Fibroblast of the aortic adventitia (primary cell): ENCODE results near the gene NUAK2. TPM values are rescaled to one million over a fixed set of nuclear protein-coding genes. Genes with fewer than 3 reads are reported as not detected.
A peak's percentile ranks its signal among the peaks of the same experiment; 100 is the strongest.

ENCODE experiments used
- DNase-seq: peaks from one replicate; pipeline ENCODE4 v3.0.0-alpha.2; 2010; ENCODE audit warnings: low read depth
- H3K4me3 ChIP-seq: 2 replicates; pipeline ENCODE4 v1.5.1; 2011; ENCODE audit warnings: low read depth, mild to moderate bottlenecking, control low read depth, low read length, moderate library complexity
- CTCF ChIP-seq: IDR thresholded peaks from 2 replicates; pipeline ENCODE4 v1.5.1; 2011; ENCODE audit warnings: mild to moderate bottlenecking, low read length, control low read depth, inconsistent platforms; ENCODE audit not compliant: insufficient read depth
- total RNA-seq: library from RNA; depleted of rRNA; stranded (reverse); fragments of >200 nt; gene quantifications from 2 replicates; pipeline ENCODE4 v1.2.3, GENCODE V29; 2012; ENCODE audit warnings: low replicate concordance

The NUAK2 gene
- total RNA-seq, 1 donor = 2.9 TPM

- H3K4me3 ChIP-seq = no peak overlapping the region
- no peak for DNase-seq
- TF ChIP-seq CTCF = no peak
Measured at GRCh38 chr1:205267306-205267902, 54.1 kb downstream of the NUAK2 start.

- no peak for TF ChIP-seq CTCF
- H3K4me3 ChIP-seq = no peak overlapping the region
- no peak for DNase-seq
Measured at GRCh38 chr1:205266611-205267305, 54.8 kb downstream of the NUAK2 start.

- peak; percentile 70 for DNase-seq
Measured at GRCh38 chr1:205263580-205264190, 57.9 kb downstream of the NUAK2 start.

GRCh38 chr1:205262731-205263171 lies 58.8 kb downstream of the NUAK2 start:
- no peak overlapping the region for H3K4me3 ChIP-seq
- DNase-seq = no peak
- TF ChIP-seq CTCF = no peak

More at GRCh38 chr1:205263580-205264190, 57.9 kb downstream of the NUAK2 start:
- no peak for TF ChIP-seq CTCF
- H3K4me3 ChIP-seq = no peak overlapping the region

GRCh38 chr1:205261946-205262691 lies 59.4 kb downstream of the NUAK2 start:
- DNase-seq = peak; percentile 59
- no peak for TF ChIP-seq CTCF
- H3K4me3 ChIP-seq = no peak overlapping the region

GRCh38 chr1:205260948-205261732 lies 60.4 kb downstream of the NUAK2 start:
- no peak for DNase-seq
- H3K4me3 ChIP-seq = no peak overlapping the region
- no peak for TF ChIP-seq CTCF
